GM21381 (cell line): ENCODE data around the gene HTR3B.
"Not testable (repeated sequence)": the region's sequence is repeated elsewhere in the genome, so short reads cannot be mapped to it uniquely, and the experiment has no call there.

Experiments used
- ATAC-seq: cut with Tn5 transposase; IDR thresholded peaks from one replicate; pipeline ENCODE4 v1.9.1; 2021; ENCODE audit warnings: mild to moderate bottlenecking, moderate library complexity; ENCODE audit not compliant: unreplicated experiment

Gene HTR3B

GRCh38 chr11:113881856-113882255 lies 22.7 kb upstream of the HTR3B start:
- ATAC-seq: no peak

DNA sequence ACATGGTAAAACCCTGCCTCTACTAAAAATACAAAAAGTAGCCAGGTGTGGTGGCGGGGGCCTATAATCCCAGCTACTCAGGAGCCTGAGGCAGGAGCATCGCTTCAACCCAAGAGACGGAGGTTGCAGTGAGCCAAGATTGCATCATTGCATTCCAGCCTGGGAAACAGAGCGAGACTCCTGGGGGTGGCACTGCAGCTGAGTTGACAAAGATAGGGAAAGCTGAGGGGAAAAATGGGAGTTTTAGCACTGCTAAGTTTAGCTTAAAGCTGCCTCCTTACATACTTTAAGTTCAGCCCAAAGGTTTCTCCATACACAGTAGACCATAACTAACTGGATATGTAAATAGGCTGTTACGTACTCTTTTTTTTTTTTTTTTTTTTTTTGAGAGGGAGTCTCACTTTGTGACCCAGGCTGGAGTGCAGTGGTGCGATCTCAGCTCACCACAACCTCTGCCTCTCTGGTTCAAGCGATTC lies 20.2 kb upstream of the HTR3B start:
- ATAC-seq: no peak

GRCh38 chr11:113885897-113886296 lies 18.7 kb upstream of the HTR3B start:
- no peak for ATAC-seq

- no peak for ATAC-seq
Measured at GRCh38 chr11:113888848-113889247, 15.7 kb upstream of the HTR3B start.

- ATAC-seq: no peak
Measured at GRCh38 chr11:113894421-113894996, 10.1 kb upstream of the HTR3B start.

GRCh38 chr11:113895367-113896155 lies 9.0 kb upstream of the HTR3B start:
- ATAC-seq: no peak

GRCh38 chr11:113896156-113896879 lies 8.3 kb upstream of the HTR3B start:
- ATAC-seq: no peak

- ATAC-seq: no peak
Measured at GRCh38 chr11:113901141-113901540, 3.5 kb upstream of the HTR3B start.

DNA sequence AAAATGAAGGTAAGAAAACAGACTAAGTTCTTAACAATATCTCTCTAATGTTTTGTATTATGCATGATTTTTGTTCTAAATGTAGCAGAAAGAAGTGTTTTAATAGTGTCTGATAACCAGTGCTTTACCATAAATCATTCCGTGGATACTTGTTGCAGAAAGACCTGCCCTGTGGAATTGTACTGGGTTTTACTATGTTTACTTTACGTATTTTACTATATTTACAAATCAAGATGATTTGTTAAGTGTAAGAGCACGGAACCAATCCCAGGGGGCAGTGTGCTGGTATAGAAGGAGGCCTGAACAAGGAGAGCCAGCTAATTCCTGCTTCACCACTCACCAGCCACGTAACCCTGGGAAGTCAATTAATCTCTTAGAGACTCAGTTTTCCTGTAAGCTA lies 1.4 kb downstream of the HTR3B start:
- ATAC-seq: no peak

- ATAC-seq: no peak
Measured at GRCh38 chr11:113906516-113906915, 1.9 kb downstream of the HTR3B start.

DNA sequence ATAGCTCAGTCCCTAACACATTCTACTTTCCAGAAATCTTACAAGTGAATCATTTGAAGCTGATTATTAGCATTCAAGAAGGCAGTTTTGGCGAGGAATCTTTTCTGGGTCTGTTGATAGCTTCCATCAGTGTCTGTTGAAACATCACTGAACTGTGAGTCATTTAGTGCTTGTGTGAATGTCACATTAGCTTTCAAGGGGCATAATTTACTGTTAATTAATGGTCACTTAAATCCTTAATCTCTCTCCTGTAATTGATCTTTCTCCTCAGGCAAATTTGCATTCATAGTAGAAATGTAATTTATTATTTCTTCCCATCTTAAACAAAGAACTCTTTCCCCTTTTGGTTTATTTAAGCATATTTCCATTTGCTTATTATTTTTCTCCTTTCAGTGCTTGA lies 2.6 kb downstream of the HTR3B start:
- no peak for ATAC-seq

DNA sequence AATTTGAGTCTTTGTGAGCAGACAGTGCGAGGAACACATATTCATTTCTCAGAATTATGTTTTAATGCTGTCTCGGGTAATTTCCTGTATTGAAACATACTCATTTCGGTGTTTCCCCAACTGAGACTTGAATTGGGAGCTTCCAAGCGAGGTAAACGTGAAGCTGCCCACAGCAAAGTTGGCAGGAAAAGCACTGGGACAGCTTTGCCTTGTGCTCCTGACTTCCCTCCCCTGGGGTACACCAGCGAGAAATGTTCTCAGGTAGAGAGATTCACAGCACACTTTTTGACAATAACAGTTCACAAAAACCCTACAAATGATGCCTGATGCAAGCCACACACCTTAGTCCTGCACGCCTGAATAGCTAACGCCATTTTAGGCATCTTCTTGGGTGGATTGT lies 3.1 kb downstream of the HTR3B start:
- ATAC-seq: no peak

DNA sequence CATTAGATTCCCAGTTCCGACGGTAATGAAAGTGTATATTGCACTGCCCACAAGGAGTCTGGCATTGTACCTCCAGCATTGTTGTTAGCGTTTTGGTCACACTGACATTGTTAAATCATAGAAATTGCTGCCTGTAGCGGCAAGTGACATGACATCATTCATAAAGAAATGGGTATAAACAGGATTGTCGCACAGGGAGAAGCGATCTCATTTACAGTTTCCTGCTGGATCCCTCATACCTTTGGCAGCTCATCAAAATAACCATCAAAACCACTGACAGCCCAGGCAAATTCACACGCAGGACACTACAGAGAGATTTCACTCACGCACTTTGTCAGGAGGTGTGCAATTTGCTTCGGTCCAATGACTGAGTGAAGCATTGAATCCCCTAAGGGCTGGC lies 3.5 kb downstream of the HTR3B start:
- no peak for ATAC-seq

GRCh38 chr11:113911491-113911890 lies 6.9 kb downstream of the HTR3B start:
- ATAC-seq: not testable (repeated sequence)

- ATAC-seq: no peak
Measured at GRCh38 chr11:113923572-113923971, 19.0 kb downstream of the HTR3B start.

- no peak for ATAC-seq
Measured at GRCh38 chr11:113926273-113927197, 21.9 kb downstream of the HTR3B start.

GRCh38 chr11:113928311-113928710 lies 23.7 kb downstream of the HTR3B start:
- ATAC-seq: no peak

- ATAC-seq: no peak
Measured at GRCh38 chr11:113932788-113933187, 28.2 kb downstream of the HTR3B start.

GRCh38 chr11:113934193-113934592 lies 29.6 kb downstream of the HTR3B start:
- ATAC-seq: not testable (repeated sequence)

GRCh38 chr11:113934761-113935160 lies 30.2 kb downstream of the HTR3B start:
- ATAC-seq: no peak

DNA sequence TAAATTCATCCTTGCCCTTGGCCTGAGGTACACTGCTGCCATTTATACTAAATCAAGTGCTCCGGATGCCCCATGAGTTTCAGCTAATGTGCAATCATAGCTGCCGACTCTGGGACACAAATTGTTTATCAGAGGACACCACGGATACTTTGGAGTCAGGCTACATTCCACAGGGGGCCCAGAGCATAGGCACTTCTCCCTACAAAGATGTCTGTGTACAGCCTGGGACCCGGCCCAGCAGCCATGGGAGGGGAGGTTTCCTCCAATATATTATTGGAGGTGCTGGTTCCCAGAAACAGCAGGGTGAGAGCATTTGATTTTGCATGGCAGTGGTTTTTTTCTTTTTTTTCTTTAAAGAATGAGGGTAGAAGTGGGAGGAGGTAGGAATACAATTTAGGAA lies 31.3 kb downstream of the HTR3B start:
- ATAC-seq: no peak
